Measurements from ENCODE around the gene STAT3. TPM values are rescaled to one million over a fixed set of nuclear protein-coding genes. Genes with fewer than 3 reads are reported as not detected.
A peak's percentile ranks its signal among the peaks of the same experiment; 100 is the strongest.

The STAT3 gene
- total and polyA plus RNA-seq, 9 of the 15 experiments (the other 6 are each of a cell fraction or from before 2014, with no cell fraction given), result 90.0 to 179 (median 114) TPM

DNA sequence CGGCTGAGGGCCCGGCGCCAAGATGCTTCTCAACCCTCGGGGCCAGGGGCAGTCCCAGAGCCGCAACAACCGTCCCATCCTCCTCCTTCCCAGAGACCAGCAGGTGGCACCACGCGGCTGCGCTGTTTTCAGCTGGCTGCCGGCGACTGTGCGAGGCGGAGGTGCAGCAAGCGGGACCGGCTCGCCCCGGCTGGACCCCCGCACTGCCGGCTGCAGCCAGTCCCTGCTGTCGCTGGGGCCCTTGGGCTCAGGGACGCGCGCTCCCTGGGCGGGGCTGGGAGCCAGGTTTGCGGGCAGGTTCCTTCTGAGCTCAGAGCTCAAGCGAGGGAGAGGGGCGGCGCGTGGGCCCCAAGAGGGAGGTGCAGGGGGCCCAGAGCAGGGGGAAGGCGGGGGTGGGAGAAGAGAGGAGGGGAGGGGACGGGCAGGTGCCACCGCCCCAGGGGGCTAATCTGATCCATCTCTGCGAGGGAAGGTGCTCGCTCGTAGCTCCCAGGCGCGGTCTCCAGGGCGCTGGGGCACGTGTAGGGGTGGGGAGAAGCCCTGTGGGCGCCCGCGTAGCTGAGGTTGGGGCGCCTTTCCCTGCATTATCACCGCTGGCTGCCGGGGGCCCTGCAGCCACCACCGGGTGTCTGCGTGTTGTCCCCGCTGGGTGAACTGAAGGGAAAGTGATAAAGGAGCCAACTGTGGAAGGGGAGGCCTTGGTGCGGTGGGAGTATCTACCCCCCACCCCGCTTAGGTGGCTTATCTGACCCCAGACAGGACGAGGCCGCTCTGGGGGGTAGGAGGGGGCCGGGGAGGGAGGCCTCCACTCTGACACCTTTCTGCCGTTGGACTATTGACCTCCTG, 75.7 kb downstream of the STAT3 start (continued):
- TF ChIP-seq, protein P1, sequence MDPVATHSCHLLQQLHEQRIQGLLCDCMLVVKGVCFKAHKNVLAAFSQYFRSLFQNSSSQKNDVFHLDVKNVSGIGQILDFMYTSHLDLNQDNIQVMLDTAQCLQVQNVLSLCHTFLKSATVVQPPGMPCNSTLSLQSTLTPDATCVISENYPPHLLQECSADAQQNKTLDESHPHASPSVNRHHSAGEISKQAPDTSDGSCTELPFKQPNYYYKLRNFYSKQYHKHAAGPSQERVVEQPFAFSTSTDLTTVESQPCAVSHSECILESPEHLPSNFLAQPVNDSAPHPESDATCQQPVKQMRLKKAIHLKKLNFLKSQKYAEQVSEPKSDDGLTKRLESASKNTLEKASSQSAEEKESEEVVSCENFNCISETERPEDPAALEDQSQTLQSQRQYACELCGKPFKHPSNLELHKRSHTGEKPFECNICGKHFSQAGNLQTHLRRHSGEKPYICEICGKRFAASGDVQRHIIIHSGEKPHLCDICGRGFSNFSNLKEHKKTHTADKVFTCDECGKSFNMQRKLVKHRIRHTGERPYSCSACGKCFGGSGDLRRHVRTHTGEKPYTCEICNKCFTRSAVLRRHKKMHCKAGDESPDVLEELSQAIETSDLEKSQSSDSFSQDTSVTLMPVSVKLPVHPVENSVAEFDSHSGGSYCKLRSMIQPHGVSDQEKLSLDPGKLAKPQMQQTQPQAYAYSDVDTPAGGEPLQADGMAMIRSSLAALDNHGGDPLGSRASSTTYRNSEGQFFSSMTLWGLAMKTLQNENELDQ (CRISPR knock-in tag; IDR thresholded peaks at IDR 0.05; ENCODE audit: borderline replicate concordance), result no peak
- TF ChIP-seq SMARCA5 (IDR thresholded peaks at IDR 0.05) (no peak), RBBP5 (IDR thresholded peaks at IDR 0.05; ENCODE audit: borderline replicate concordance, insufficient read depth, low read length, poor library complexity, severe bottlenecking) (peak; percentile 44), MEF2D (tag; conservative IDR thresholded peaks at IDR 0.05; ENCODE audit: low read depth) (no peak), ZNF408 (CRISPR knock-in tag; IDR thresholded peaks at IDR 0.05; ENCODE audit: low read depth) (no peak), ZNF41 (CRISPR knock-in tag; conservative IDR thresholded peaks at IDR 0.05) (peak; percentile 77; the same call in 1 of the 2 replicates), ETV6 (IDR thresholded peaks at IDR 0.05; ENCODE audit: borderline replicate concordance in 1 of 2, low read depth in 2 of 2, low read length in 1 of 2) (no peak), ETV6 (CRISPR knock-in tag; IDR thresholded peaks at IDR 0.05; ENCODE audit: borderline replicate concordance) (no peak), SP1 (CRISPR knock-in tag; IDR thresholded peaks at IDR 0.05) (no peak; the same call in 1 of the 2 replicates), BDP1 (IDR thresholded peaks at IDR 0.05; ENCODE audit: insufficient read depth, insufficient read length) (no peak), FOSL1 (tag; conservative IDR thresholded peaks at IDR 0.05) (peak; percentile 48; the same call in 1 of the 2 replicates), ERF (CRISPR knock-in tag; IDR thresholded peaks at IDR 0.05) (peak; percentile 84), NBN (IDR thresholded peaks at IDR 0.05; ENCODE audit: low read depth) (peak; percentile 56), ZNF407 (IDR thresholded peaks at IDR 0.05; ENCODE audit: low read depth) (no peak)
- TF ChIP-seq, protein P2, sequence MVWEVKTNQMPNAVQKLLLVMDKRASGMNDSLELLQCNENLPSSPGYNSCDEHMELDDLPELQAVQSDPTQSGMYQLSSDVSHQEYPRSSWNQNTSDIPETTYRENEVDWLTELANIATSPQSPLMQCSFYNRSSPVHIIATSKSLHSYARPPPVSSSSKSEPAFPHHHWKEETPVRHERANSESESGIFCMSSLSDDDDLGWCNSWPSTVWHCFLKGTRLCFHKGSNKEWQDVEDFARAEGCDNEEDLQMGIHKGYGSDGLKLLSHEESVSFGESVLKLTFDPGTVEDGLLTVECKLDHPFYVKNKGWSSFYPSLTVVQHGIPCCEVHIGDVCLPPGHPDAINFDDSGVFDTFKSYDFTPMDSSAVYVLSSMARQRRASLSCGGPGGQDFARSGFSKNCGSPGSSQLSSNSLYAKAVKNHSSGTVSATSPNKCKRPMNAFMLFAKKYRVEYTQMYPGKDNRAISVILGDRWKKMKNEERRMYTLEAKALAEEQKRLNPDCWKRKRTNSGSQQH (CRISPR knock-in tag; IDR thresholded peaks at IDR 0.05), result peak; percentile 80; the same call in 1 of the 2 replicates
